Caki2 (cell line): ENCODE results near the gene ZNF43. TPM values are rescaled to one million over a fixed set of nuclear protein-coding genes. Genes with fewer than 3 reads are reported as not detected.
"Not testable (repeated sequence)": the region's sequence is repeated elsewhere in the genome, so short reads cannot be mapped to it uniquely, and the experiment has no call there.

Source experiments
- DNase-seq: peaks from one replicate; pipeline ENCODE4 v3.0.0-alpha.2; 2015; ENCODE audit warnings: low read depth
- in situ Hi-C: cut with HindIII; loops from 2 replicates; pipeline ENCODE4 v1.10.0; 2016; ENCODE audit warnings: low sequenced_read_pairs, low pct_unique_long_range_greater_than_20kb, mixed read lengths
- total RNA-seq: library from RNA; depleted of rRNA; stranded (reverse); fragments of >200 nt; shearing (Covaris generic); gene quantifications from 2 replicates; pipeline ENCODE4 v1.2.3, GENCODE V29; 2014; ENCODE audit warnings: low replicate concordance; rRNA removed

Gene ZNF43
- 6.0 and 7.7 TPM in 2 replicates for total RNA-seq

DNA sequence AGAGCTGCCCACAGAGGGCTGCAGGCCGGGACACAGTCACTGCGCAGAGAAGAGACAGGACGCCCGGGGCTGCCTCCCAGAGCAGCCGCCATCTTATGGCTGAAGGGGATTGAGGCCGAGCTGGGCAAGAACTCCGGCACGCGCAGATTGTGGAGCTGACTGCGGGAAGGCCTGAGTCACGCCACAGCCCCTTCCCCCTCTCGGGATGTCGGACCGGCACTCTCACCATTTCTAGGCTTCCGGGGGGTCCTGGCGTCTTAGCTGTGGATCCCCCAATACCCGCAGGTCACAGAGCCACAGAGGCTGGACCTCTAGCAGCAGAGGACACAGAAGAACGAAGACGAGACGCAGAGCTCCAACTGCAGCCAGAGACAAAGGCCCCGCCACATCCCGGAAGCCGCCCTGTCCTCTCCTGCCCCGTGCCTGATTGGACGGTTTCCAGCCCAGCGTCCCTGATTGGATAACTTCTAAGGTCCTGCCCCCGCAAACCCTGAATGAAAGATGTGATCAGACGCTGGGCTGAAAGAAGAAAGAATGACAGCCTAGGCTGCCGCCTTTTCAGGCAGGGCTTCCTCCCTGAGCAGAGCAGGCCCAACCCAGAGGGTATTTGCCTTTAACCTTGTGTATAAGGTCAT, at the start of gene ZNF43:
Gene ZNF43, minus strand, starts transcription at position 373 of the 635 bp plus-strand sequence. Its CDS starts 144 bp downstream, at position 229.
- peak; percentile 92 for DNase-seq

DNA sequence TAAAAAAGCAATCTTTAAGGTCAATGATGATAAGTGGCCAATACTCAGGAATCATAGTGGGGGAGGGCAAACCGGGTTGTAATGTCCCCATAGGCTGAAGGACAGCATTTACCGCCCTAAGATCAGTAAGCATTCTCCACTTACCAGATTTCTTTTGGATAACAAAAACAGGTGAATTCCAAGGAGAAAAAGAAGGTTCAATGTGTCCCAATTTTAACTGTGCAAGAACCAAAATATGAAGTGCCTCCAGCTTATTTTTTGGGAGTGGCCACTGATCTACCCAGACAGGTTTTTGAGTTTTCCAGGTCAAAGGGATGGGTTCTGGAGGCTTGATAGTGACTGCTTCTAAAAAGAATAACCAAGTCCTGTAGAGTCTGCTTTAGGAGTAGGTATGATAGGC, 49.5 kb upstream of the ZNF43 start:
- in situ Hi-C loops, DNase-seq: not testable (repeated sequence)

More for the DNA sequence above, at the start of gene ZNF43:
- in situ Hi-C loops, result no loop called here

DNA sequence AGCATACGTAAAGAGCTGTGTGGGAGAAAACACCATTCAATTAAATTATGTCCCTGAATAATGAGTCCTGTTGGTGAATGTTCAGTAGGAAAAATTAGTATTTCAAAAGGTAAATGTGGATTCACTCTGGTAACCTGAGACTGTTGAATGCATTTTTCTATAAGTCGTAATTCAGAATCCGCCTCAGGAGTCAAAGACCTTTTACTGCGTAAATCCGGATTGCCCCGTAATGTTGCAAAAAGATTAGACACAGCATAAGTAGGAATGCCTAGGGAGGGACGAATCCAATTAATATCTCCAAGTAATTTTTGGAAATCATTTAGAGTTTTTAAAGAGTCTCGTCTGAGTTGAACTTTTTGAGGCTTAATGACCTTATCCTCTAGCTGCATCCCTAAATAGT, 48.8 kb upstream of the ZNF43 start:
- in situ Hi-C loops, DNase-seq: not testable (repeated sequence)

DNA sequence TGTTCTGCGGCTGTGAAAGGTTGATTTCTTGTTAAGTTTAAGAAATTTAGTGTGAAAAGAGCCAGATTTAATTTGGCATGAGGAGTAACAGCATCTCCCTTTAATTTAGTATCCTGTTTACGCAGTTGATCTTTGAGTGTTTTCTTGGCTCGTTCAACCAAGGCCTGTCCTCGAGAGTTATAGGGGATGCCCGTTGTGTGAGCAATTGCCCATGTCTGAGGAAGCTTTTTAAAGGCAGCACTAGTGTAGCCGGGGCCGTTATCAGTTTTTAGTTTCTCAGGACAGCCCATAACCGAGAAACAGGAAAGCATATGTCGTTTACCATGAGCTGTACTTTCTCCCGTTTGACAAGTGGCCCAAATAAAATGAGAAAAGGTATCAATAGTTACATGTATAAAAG, 47.5 kb upstream of the ZNF43 start:
- no peak for DNase-seq
- in situ Hi-C loops, result no loop called here

DNA sequence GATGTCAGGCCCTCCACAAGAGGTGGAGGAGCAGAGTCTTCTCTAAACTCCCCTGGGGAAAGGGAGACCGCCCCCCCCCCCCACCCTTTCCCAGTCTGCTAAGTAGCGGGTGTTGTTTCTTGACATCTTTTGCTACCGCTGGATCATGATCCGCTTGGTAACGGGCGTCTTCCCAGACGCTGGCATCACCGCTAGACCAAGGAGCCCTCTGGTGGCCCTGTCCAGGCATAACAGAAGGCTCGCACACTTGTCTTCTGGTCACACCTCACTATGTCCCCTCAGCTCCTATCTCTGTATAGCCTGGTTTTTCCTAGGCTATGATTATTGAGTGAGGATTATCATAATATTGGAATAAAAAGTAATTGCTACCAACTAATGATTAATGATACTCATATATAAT, 44.8 kb upstream of the ZNF43 start:
- in situ Hi-C loops, DNase-seq: not testable (repeated sequence)

DNA sequence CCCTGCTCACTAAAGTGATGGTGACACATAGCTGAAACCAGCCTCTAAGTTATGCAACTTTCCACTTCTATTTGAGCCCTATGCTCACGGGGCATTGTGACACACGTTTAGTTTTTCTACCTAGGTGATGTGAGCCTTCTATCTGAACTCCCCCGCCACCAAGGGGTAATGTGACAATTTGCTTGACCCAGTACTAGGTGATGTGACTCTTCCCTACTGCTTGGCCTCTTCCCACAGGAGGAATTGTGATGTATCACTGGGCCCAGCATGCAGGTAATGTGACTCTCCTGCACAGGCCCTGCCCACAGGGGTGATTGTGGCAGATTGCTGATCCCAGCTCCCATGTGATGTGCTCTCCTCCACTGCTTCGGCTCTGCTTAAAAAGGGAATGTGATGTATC, 42.7 kb upstream of the ZNF43 start:
- DNase-seq, result no peak
- in situ Hi-C loops, result no loop called here

DNA sequence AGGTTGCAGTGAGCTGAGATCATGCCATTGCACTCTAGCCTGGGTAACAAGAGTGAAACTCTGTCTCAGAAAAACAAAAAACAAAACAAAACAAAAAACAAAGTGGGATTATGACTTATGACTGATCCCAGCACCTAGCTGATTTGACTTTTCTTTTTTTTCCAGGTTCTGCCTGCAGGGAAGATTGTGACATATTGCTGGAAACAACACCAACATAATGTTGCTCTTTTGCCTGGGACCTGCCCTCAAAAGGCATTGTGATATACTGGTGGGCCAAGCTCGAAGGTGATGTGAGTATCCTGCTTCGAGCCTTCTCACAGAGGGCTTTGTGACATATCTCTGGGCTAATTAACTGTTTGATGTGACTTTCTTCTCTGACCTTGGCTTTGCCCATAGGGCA, 42.0 kb upstream of the ZNF43 start:
- in situ Hi-C loops, result no loop called here
- no peak for DNase-seq

DNA sequence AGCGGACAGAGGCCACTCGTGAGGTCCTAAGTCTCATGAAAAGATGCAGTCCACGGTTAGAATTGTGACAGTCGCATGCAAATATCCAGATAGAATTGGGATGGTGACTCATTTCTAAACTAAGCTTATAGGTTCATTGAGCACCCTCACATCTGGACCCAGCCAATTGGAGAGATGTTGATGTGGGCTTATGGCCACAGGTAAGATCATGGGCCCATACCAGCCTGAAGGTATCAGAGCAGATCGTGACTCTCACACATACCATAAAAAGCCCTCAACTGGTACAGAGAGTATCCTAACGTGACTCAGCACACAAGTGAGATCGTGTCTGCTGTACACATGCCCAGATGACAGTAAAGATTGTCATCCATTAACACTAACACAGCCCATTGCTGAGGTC, 40.6 kb upstream of the ZNF43 start:
- in situ Hi-C loops, DNase-seq: not testable (repeated sequence)

DNA sequence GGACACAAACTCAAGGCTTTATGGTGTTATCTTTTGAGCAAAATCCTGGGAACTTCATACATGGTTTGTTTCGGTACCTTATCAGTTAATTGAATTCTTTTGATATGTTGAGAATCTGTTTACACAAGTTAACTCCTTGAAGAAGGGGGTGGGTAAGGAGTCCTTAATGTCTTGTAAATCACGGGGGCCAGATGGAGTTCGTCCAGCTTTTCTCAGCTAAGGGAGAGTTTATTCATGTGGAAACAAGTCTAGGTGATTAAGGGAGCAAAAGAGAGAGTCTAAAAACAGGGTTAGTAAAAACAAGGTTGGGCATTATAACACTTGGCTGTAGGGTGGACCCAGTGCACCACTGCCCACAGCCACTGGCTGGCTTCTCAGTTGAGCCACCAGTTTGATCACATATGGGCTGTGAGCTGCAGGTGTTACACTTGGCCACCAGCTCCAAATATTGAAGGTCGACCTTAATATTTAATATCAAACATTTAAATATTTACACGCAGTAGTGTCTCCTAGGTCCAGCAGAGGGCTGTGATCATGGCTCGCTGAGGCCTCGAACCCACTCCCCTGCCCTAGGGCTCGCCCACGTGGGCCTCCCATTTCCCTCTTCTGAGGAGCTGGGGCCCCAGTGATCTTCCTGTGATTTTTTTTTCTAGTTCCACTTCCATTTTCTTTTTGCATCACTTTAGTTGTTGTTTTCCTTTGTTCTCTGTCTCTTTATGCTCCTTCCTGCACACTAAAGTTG, 21.0 kb upstream of the ZNF43 start:
- no peak for DNase-seq
- in situ Hi-C loops, result no loop called here

DNA sequence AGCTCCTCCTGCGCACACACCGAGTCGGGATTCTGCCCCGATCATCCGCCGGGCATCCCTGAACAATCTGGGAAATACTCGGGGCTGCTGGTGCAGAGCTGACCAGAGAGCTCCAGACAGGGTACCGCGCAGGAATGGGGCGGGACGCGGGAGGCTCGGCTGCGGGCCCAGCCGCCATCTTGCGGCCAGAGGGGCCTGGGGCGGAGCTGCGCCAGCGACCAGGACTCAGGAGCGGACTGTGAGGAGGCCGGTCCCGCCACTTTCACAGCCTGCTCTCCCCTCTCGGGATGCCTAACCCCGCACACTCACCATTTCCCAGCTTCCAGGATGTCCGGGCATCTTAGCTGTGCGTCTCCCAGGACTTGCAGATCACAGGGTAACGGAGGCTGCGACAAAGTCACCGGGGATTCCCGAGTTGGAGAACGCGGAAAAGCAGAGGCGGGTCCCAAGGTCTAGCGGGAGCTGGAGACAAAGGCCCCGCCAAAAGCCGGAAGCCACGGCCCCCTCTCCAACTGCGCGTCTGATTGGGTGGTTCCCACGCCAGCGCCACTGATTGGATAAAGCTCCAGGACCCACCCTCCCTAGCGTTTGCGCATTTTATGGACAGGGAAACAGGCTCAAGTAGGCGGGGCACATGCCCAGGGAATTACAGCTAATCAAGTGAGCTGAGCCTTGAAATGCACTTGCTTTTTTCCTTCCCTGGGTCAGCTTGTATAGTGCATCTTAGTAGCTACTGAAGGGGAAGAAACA, 15.8 kb upstream of the ZNF43 start:
- in situ Hi-C loops, result no loop called here
- peak; percentile 96 for DNase-seq

DNA sequence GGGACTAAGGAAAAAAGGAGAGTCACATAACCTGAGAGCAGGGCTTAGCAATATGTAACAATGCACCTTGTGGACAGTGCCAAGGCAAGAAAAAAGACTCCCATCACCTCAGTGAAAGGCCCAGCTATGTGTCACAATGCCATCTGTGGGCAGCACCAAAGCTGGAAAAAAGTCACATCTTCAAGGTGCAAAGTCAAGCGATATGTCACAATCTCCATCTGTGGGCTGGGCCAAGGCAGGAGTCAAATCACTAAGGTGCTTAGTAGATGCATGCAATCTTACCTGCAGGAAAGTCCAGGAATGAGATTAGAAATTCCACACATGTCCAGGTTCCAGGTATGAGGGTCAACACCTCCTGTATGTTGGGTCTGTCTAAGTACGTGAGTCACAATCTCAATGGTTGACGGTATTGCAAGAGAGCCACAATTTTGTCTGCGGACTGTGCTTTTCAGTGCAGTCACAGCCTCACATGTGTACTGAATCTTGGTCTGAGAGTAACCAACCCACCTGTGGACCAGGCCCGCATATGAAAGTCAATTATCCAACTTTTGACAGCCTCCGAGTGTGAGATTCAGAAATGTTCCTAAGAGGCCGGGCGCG, 14.8 kb upstream of the ZNF43 start:
- in situ Hi-C loops, result no loop called here
- DNase-seq, result peak; percentile 18

DNA sequence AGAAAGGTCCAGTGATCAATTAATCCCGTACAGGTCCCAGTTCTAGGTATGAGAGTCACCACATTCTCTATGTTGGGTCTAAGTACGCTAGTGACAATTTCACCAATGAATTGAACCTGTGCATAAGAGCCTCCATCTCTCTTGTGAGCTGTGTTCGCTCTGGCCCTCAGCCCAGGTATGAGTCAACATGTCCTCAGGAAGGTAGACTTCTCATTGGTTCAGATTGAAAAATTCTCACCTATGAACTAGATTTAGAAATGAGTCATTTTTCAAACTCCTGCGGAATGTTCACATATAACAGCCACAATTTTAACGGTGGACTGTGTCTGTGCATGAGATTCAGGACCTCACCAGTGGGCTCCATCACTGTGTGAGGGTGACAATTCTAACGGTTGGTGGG, 12.7 kb upstream of the ZNF43 start:
- in situ Hi-C loops, result no loop called here
- DNase-seq, result peak; percentile 65

DNA sequence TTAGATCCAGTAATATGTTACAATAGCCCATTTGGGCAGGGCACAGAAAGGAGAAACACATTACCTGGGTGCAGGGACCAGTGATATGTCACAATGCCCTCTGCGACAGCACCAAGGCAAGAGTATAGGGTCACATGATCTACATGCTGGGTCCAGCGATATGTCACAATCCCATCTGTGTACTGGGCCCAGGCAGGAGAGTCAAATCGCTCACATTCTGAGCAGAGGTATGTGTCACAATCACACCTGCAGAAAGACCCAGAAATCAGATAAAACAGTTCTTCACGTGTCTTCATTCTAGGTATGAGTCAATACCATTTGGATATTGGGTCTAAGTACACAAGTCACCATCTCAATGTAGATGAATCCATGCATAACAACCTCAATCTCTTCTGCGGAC, 7.1 kb upstream of the ZNF43 start:
- in situ Hi-C loops, result no loop called here
- no peak for DNase-seq

DNA sequence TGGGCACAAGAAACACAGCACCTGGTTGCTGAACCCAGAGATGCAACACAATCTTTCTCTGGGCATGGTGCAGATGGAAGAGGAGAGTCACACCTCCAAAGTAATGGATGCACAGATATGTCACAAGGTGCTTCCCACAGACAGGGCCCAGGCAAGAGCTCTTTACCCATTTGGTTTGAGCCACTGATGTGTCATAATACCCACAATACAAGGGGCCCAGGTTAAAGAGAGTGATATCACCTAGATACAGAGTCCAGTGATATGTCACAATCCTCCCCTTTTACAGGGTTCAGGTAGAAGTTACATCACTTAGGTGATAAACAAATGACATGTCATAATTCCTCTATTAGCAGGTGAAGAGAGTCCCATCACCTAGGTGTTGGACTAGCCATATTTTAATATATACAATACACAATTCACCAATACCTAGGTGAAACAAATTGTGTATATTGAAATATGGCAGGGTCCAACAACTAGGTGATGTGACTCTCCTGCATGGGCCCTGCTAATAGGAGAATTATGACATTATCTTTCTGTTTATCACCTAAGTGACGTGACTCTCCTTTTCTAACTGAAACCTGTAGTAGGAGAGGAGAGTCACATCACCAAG, 5.6 kb upstream of the ZNF43 start:
- in situ Hi-C loops, result no loop called here
- no peak for DNase-seq

DNA sequence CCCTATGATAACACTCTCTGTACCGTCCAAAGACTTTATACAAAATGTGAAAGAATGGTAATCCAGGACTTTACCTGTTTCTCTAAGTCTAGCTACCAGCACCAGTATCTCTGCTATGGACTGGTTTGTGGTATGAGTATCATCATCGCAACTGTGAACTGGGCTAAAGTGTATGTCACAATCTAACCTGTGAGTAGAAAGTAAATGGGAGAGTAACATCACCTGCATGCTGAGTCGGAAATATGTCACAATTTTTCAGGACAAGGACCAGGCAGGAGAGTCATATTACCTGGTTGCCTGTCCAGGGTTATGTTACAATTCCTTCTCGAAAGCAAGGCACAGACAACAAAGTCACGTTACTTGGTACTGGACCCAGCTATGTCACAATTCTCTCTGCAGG, 5.1 kb upstream of the ZNF43 start:
- in situ Hi-C loops, result no loop called here
- no peak for DNase-seq

DNA sequence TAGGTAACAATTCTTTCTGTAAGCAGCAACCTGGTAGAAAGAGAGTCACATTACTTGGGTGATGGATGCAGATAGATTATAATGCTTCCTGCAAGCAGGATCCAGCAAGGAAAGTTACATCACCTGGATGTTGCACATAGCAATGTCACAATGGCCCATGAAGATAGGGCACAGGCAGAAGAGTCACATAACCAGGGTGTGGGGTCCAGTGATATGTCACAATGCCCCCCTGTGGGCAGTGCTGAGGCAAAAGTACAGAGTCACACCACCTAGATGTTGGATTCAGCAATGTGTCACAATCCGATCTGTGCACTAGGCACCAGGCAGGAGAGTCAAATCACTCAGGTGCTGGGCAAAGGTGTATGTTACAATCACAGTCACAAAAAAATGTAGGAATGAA, 4.0 kb upstream of the ZNF43 start:
- in situ Hi-C loops, result no loop called here
- DNase-seq, result no peak

DNA sequence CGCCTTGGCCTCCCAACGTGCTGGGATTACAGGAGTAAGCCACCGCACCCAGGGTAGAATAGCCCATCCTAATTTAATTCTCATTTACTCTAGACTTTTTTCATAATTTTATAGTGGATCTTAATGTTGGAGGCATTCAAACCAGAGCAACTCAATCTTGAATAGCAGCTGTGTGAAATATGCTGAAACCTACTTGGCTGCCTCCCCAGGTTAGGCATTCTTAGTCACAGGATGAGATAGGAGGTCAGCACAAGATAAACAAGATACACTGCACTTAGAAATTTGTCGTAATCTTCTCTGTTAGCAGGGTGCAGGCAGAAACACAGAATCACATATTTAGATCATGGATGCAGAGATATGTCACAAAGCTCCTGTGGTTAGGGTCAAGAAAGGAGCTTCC, 2.7 kb upstream of the ZNF43 start:
- DNase-seq, result no peak
- in situ Hi-C loops, result no loop called here

DNA sequence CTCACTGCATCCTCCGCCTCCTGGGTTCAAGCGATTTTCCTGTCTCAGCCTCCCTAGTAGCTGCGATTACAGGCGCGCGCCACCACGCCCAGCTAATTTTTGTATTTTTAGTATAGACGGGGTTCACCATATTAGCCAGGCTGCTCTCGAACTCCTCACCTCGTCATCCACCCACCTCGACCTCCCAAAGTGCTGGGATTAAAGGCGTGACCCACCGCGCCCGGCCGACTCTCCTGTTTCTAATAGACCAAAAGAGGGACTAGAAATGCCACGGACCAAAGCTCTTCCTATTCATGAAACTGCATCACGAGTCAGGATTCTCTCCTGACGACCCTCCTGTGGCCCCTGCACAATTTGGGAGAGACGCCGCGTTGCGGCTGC, 563 bp downstream of the ZNF43 start:
- DNase-seq, result no peak
- in situ Hi-C loops, result no loop called here
